Activated naive CD4-positive, alpha-beta T cell treated with Interleukin-2 at 50 U/mL for 16 hours (primary cell): ENCODE measurements around the gene POU5F1.
"Not testable (repeated sequence)": the region's sequence is repeated elsewhere in the genome, so short reads cannot be mapped to it uniquely, and the experiment has no call there.

ENCODE experiments used
- DNase-seq: peaks from one replicate; pipeline ENCODE4 v3.0.0-alpha.2; 2020

The POU5F1 gene

GRCh38 chr6:31170600-31170881, at the start of gene POU5F1:
TSS of gene POU5F1 (minus strand) at chr6:31170682. CDS start at chr6:31170620, 62 bp downstream.
- DNase-seq: no peak

- no peak for DNase-seq
These were observed 45.9 kb upstream of the POU5F1 start for GRCh38 chr6:31216208-31216898.

- not testable (repeated sequence) for DNase-seq
These were observed 44.7 kb upstream of the POU5F1 start for GRCh38 chr6:31215216-31215615.

- DNase-seq: no peak
These were observed 44.0 kb upstream of the POU5F1 start for GRCh38 chr6:31214516-31214915.

GRCh38 chr6:31210741-31211532, 40.5 kb upstream of the POU5F1 start:
- DNase-seq: no peak

- no peak for DNase-seq
These were observed 39.6 kb upstream of the POU5F1 start for GRCh38 chr6:31210123-31210522.

- no peak for DNase-seq
These were observed 38.7 kb upstream of the POU5F1 start for GRCh38 chr6:31209137-31209536.

- DNase-seq: no peak
These were observed 38.0 kb upstream of the POU5F1 start for GRCh38 chr6:31208506-31208905.

GRCh38 chr6:31205638-31206037, 35.2 kb upstream of the POU5F1 start:
- DNase-seq: no peak

- DNase-seq: no peak
These were observed 34.3 kb upstream of the POU5F1 start for GRCh38 chr6:31204751-31205145.

GRCh38 chr6:31203345-31203979, 33.0 kb upstream of the POU5F1 start:
- peak; percentile 71 for DNase-seq

GRCh38 chr6:31202259-31203166, 32.0 kb upstream of the POU5F1 start:
- DNase-seq: peak; percentile 8

- not testable (repeated sequence) for DNase-seq
These were observed 28.6 kb upstream of the POU5F1 start for GRCh38 chr6:31199105-31199452.

GRCh38 chr6:31197559-31198305, 27.2 kb upstream of the POU5F1 start:
- peak; percentile 94 for DNase-seq

GRCh38 chr6:31196251-31197022, 26.0 kb upstream of the POU5F1 start:
- DNase-seq: not testable (repeated sequence)

GRCh38 chr6:31195308-31195979, 25.0 kb upstream of the POU5F1 start:
- not testable (repeated sequence) for DNase-seq

- no peak for DNase-seq
These were observed 23.8 kb upstream of the POU5F1 start for GRCh38 chr6:31194061-31194834.

GRCh38 chr6:31193206-31193605, 22.7 kb upstream of the POU5F1 start:
- DNase-seq: no peak

- DNase-seq: peak; percentile 62
These were observed 22.1 kb upstream of the POU5F1 start for GRCh38 chr6:31192431-31193105.
